Measurements from ENCODE around the gene FAN1. TPM values are rescaled to one million over a fixed set of nuclear protein-coding genes. Genes with fewer than 3 reads are reported as not detected.

FAN1 gene
- total and polyA plus RNA-seq, 4 donors: 7.3 to 23.0 (median 11.3) TPM

DNA sequence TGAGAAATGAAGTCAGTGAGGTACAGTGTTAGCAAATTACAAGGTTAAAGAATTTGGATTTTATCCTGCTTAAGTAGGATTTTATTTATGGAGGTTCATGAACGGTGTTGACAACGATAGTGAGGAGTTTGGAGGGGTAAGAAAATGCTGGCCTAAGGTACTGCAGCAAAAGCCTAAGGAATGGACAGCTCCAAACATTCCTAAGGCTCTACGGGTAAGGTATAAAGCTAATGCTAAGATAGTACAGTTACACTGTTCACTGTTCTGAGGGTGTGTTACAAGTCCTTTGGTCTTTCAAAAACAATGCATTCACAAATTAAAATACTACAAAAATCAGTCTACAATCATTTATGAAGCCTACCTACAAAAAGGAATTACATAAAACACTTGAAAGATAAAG, 80.4 kb downstream of the FAN1 start:
- ATAC-seq (ENCODE audit: insufficient read depth, low FRiP score) (no peak), DNase-seq (no peak)
- peaks cover 0 to 40% (median 10%) of the 10 kb centered on the region in 5 donors for H3K4me1 ChIP-seq (ENCODE audit: control insufficient read depth in 5 of 5, insufficient read depth in 5 of 5, low read length in 5 of 5)
- no peak overlapping the region for H3K4me3 ChIP-seq
- H3K27ac ChIP-seq (ENCODE audit: low read depth in 1 of 2, low read length in 1 of 2): no peak overlapping the region
- no peak overlapping the region for H3K9ac ChIP-seq (ENCODE audit: insufficient read depth in 1 of 2, low read length in 2 of 2)
- H3K9me3 ChIP-seq (ENCODE audit: control insufficient read depth in 4 of 4, insufficient read depth in 3 of 4, low read length in 3 of 4): no peaks in the 10 kb centered on the region
- H3K36me3 ChIP-seq (ENCODE audit: control insufficient read depth in 4 of 4, insufficient read depth in 4 of 4, low read length in 4 of 4): peaks cover 0 to 19% (median 7%) of the 10 kb centered on the region in 4 donors
- H3K27me3 ChIP-seq (ENCODE audit: control insufficient read depth in 3 of 3, insufficient read depth in 3 of 3, low read length in 2 of 3): no peaks in the 10 kb centered on the region
- 74 to 86% methylated on average over 3 of the region's 3 CpGs for whole genome bisulfite sequencing, 2 donors
- TF ChIP-seq, protein P1, sequence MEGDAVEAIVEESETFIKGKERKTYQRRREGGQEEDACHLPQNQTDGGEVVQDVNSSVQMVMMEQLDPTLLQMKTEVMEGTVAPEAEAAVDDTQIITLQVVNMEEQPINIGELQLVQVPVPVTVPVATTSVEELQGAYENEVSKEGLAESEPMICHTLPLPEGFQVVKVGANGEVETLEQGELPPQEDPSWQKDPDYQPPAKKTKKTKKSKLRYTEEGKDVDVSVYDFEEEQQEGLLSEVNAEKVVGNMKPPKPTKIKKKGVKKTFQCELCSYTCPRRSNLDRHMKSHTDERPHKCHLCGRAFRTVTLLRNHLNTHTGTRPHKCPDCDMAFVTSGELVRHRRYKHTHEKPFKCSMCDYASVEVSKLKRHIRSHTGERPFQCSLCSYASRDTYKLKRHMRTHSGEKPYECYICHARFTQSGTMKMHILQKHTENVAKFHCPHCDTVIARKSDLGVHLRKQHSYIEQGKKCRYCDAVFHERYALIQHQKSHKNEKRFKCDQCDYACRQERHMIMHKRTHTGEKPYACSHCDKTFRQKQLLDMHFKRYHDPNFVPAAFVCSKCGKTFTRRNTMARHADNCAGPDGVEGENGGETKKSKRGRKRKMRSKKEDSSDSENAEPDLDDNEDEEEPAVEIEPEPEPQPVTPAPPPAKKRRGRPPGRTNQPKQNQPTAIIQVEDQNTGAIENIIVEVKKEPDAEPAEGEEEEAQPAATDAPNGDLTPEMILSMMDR (IDR thresholded peaks at IDR 0.05; ENCODE audit: control extremely low read depth, extremely low read depth): no peak

DNA sequence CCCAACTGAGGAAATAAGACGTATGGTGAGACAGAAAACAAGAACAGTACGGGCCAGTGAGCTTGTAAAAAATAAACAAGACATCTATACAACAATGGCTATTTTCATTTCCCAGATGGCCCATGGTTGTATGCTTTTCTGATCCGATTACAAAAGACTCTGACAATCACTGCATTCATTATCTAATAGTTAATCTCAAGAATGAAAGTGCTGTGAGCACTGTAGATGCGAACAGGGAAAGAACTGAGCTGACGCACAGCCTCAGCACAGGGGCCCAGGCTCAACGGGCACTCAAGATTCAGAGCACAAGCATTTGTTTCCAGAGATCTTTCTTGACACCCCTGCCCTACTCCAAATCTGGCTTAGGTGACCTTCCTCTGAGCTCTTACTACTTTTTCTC, 80.8 kb downstream of the FAN1 start:
- WGBS, 2 donors: 47 to 71% methylated on average over 6 of the region's 6 CpGs

DNA sequence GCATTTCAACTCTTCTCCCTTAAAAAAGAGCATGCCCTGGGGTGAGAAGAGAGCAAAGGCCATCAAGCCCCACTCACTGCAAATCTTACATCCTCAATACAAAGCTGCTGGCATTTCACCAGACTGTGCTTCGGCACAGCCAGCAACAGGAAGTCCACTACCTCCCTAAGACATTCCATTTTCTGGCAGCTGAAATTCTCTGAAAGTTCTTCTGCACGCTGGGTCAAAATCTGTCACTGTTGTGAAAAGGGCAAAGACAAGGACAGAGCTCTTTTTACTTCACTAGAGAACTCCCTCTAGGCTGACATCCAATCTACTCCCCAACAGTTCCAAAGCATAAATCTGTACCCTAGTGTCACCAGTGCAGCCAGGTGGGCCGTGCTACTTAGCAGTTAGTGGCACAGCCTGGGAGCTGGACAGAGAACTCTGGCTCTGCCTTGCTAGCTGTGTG, 81.4 kb downstream of the FAN1 start:
- ATAC-seq (ENCODE audit: insufficient read depth, low FRiP score) (peak; percentile 54), DNase-seq (peak in 2 of 3 donors; percentile 11 to 31)
- Histone ChIP-seq H3K9me3 (ENCODE audit: control insufficient read depth in 4 of 4, insufficient read depth in 3 of 4, low read length in 3 of 4) (no peaks in the 10 kb centered on the region), H3K9ac (ENCODE audit: insufficient read depth in 1 of 2, low read length in 2 of 2) (no peak overlapping the region), H3K27me3 (ENCODE audit: control insufficient read depth in 3 of 3, insufficient read depth in 3 of 3, low read length in 2 of 3) (no peaks in the 10 kb centered on the region), H3K4me3 (no peak overlapping the region), H3K4me1 (ENCODE audit: control insufficient read depth in 5 of 5, insufficient read depth in 5 of 5, low read length in 5 of 5) (peaks cover 4 to 36% (median 12%) of the 10 kb centered on the region in 5 donors), H3K36me3 (ENCODE audit: control insufficient read depth in 4 of 4, insufficient read depth in 4 of 4, low read length in 4 of 4) (peaks cover 0 to 14% (median 6%) of the 10 kb centered on the region in 4 donors), H3K27ac (ENCODE audit: low read depth in 1 of 2, low read length in 1 of 2) (peak overlapping the region in 1 of 2 donors; percentile 70)
- TF ChIP-seq, protein P1 (IDR thresholded peaks at IDR 0.05; ENCODE audit: control extremely low read depth, extremely low read depth): no peak
- WGBS, 2 donors: 31 to 41% methylated on average over 3 of the region's 3 CpGs

More for the DNA sequence above, 80.8 kb downstream of the FAN1 start:
- Histone ChIP-seq H3K36me3 (ENCODE audit: control insufficient read depth in 4 of 4, insufficient read depth in 4 of 4, low read length in 4 of 4) (peaks cover 0 to 18% (median 7%) of the 10 kb centered on the region in 4 donors), H3K4me1 (ENCODE audit: control insufficient read depth in 5 of 5, insufficient read depth in 5 of 5, low read length in 5 of 5) (peaks cover 0 to 38% (median 10%) of the 10 kb centered on the region in 5 donors), H3K4me3 (no peak overlapping the region), H3K27me3 (ENCODE audit: control insufficient read depth in 3 of 3, insufficient read depth in 3 of 3, low read length in 2 of 3) (no peaks in the 10 kb centered on the region), H3K9ac (ENCODE audit: insufficient read depth in 1 of 2, low read length in 2 of 2) (no peak overlapping the region), H3K9me3 (ENCODE audit: control insufficient read depth in 4 of 4, insufficient read depth in 3 of 4, low read length in 3 of 4) (no peaks in the 10 kb centered on the region), H3K27ac (ENCODE audit: low read depth in 1 of 2, low read length in 1 of 2) (peak overlapping the region in 1 of 2 donors; percentile 4)
- DNase-seq (no peak), ATAC-seq (ENCODE audit: insufficient read depth, low FRiP score) (peak; percentile 43)
- TF ChIP-seq, protein P1 (IDR thresholded peaks at IDR 0.05; ENCODE audit: control extremely low read depth, extremely low read depth): no peak

DNA sequence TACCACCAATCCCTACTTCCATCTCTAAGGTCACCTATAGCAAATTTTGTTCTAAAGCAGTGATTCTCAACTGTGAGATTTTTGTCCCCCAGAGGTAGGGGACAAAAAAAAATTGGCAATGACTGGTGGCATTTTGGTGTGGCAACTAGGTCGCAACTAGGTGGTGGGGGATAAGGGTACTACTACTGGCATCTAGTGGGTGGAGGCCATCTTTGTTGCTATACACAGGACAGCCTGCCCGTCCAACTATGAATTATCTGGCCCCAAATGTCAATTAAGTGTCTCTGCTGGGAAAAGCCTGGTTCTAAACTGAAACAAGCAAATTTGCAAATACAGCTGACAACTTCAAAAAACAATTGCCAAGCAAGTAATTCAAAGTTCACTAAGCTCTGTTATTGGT, 86.3 kb downstream of the FAN1 start:
- DNase-seq: peak in 2 of 3 donors; percentile 17 to 30
- no peak overlapping the region for H3K27ac ChIP-seq (ENCODE audit: low read depth in 1 of 2, low read length in 1 of 2)
- 45 to 48% methylated on average over 2 of the region's 2 CpGs for WGBS, 2 donors

More for the DNA sequence above, 86.3 kb downstream of the FAN1 start:
- Histone ChIP-seq H3K9ac (ENCODE audit: insufficient read depth in 1 of 2, low read length in 2 of 2) (peak overlapping the region in 1 of 2 donors; percentile 95), H3K27me3 (ENCODE audit: control insufficient read depth in 3 of 3, insufficient read depth in 3 of 3, low read length in 2 of 3) (no peaks in the 10 kb centered on the region), H3K9me3 (ENCODE audit: control insufficient read depth in 4 of 4, insufficient read depth in 3 of 4, low read length in 3 of 4) (no peaks in the 10 kb centered on the region), H3K36me3 (ENCODE audit: control insufficient read depth in 4 of 4, insufficient read depth in 4 of 4, low read length in 4 of 4) (peaks cover 0 to 11% (median 8%) of the 10 kb centered on the region in 4 donors), H3K4me1 (ENCODE audit: control insufficient read depth in 5 of 5, insufficient read depth in 5 of 5, low read length in 5 of 5) (peaks cover 4 to 27% (median 9%) of the 10 kb centered on the region in 5 donors), H3K4me3 (no peak overlapping the region)
- no peak for ATAC-seq (ENCODE audit: insufficient read depth, low FRiP score)
- TF ChIP-seq, protein P1 (IDR thresholded peaks at IDR 0.05; ENCODE audit: control extremely low read depth, extremely low read depth): no peak
